ENCODE results near the gene RAPGEF6.
"Not testable (repeated sequence)": the region's sequence is repeated elsewhere in the genome, so short reads cannot be mapped to it uniquely, and the experiment has no call there.

DNA sequence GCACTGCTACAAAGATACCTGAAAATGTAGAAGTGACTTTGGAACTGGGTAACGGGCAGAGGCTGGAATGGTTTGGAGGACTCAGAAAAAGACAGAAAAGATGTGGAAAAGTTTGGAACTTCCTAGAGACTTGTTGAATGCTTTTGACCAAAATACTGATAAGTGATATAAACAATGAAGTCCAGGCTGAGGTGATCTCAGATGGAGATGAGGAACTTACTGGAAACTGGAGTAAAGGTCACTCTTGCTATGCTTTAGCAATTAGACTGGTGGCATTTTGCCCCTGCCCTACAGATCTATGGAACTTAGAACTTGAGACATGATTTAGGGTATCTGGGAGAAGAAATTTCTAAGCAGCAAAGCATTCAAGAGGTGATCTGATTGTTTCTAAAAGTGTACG is 41.6 kb downstream of the RAPGEF6 start:
- TF ChIP-seq, protein P1, sequence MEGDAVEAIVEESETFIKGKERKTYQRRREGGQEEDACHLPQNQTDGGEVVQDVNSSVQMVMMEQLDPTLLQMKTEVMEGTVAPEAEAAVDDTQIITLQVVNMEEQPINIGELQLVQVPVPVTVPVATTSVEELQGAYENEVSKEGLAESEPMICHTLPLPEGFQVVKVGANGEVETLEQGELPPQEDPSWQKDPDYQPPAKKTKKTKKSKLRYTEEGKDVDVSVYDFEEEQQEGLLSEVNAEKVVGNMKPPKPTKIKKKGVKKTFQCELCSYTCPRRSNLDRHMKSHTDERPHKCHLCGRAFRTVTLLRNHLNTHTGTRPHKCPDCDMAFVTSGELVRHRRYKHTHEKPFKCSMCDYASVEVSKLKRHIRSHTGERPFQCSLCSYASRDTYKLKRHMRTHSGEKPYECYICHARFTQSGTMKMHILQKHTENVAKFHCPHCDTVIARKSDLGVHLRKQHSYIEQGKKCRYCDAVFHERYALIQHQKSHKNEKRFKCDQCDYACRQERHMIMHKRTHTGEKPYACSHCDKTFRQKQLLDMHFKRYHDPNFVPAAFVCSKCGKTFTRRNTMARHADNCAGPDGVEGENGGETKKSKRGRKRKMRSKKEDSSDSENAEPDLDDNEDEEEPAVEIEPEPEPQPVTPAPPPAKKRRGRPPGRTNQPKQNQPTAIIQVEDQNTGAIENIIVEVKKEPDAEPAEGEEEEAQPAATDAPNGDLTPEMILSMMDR (conservative IDR thresholded peaks at IDR 0.05; ENCODE audit: low read depth in 2 of 2) = not testable (repeated sequence)
- TF ChIP-seq STAT1 (IDR thresholded peaks at IDR 0.05; ENCODE audit: unreplicated experiment); EZH2 (IDR thresholded peaks at IDR 0.05; ENCODE audit: low read depth, unreplicated experiment); POLR2AphosphoS5 (IDR thresholded peaks at IDR 0.05; ENCODE audit: low read depth): not testable (repeated sequence)
- TF ChIP-seq, protein P2, sequence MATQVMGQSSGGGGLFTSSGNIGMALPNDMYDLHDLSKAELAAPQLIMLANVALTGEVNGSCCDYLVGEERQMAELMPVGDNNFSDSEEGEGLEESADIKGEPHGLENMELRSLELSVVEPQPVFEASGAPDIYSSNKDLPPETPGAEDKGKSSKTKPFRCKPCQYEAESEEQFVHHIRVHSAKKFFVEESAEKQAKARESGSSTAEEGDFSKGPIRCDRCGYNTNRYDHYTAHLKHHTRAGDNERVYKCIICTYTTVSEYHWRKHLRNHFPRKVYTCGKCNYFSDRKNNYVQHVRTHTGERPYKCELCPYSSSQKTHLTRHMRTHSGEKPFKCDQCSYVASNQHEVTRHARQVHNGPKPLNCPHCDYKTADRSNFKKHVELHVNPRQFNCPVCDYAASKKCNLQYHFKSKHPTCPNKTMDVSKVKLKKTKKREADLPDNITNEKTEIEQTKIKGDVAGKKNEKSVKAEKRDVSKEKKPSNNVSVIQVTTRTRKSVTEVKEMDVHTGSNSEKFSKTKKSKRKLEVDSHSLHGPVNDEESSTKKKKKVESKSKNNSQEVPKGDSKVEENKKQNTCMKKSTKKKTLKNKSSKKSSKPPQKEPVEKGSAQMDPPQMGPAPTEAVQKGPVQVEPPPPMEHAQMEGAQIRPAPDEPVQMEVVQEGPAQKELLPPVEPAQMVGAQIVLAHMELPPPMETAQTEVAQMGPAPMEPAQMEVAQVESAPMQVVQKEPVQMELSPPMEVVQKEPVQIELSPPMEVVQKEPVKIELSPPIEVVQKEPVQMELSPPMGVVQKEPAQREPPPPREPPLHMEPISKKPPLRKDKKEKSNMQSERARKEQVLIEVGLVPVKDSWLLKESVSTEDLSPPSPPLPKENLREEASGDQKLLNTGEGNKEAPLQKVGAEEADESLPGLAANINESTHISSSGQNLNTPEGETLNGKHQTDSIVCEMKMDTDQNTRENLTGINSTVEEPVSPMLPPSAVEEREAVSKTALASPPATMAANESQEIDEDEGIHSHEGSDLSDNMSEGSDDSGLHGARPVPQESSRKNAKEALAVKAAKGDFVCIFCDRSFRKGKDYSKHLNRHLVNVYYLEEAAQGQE (IDR thresholded peaks at IDR 0.05; ENCODE audit: unreplicated experiment) = not testable (repeated sequence)

Measured in GM23338 (cell line).